HG03432 (cell line): ENCODE measurements around the gene MGAT4A.
A peak's percentile ranks its signal among the peaks of the same experiment; 100 is the strongest.
"Not testable (repeated sequence)": the region's sequence is repeated elsewhere in the genome, so short reads cannot be mapped to it uniquely, and the experiment has no call there.

Experiments used
- ATAC-seq: cut with Tn5 transposase; IDR thresholded peaks from one replicate; pipeline ENCODE4 v1.9.1; 2021; ENCODE audit warnings: mild to moderate bottlenecking, moderate library complexity; ENCODE audit not compliant: unreplicated experiment

Gene MGAT4A

GRCh38 chr2:98608962-98609604 is 121.8 kb downstream of the MGAT4A start:
- ATAC-seq: no peak

- ATAC-seq: peak; percentile 91
Measured at GRCh38 chr2:98608116-98608961, 122.6 kb downstream of the MGAT4A start, which contains the start of the genes COA5 and UNC50. COA5 (minus strand) TSS chr2:98608512; CDS start chr2:98608405, 107 bp downstream. UNC50 (plus strand) TSS chr2:98608589; CDS start chr2:98609760, 1,171 bp downstream.

- ATAC-seq: peak; percentile 3
Measured at GRCh38 chr2:98607741-98608115, 123.2 kb downstream of the MGAT4A start.

- no peak for ATAC-seq
Measured at GRCh38 chr2:98607104-98607503, 123.8 kb downstream of the MGAT4A start.

- ATAC-seq: no peak
Measured at GRCh38 chr2:98606431-98606830, 124.5 kb downstream of the MGAT4A start.

- ATAC-seq: no peak
Measured at GRCh38 chr2:98605076-98605475, 125.9 kb downstream of the MGAT4A start.

GRCh38 chr2:98604547-98604946 is 126.4 kb downstream of the MGAT4A start:
- ATAC-seq: no peak

- peak; percentile 75 for ATAC-seq
Measured at GRCh38 chr2:98601532-98602132, 129.3 kb downstream of the MGAT4A start.

GRCh38 chr2:98598781-98599428 is 132.0 kb downstream of the MGAT4A start:
- ATAC-seq: no peak

- ATAC-seq: not testable (repeated sequence)
Measured at GRCh38 chr2:98594665-98595064, 136.3 kb downstream of the MGAT4A start.

- ATAC-seq: no peak
Measured at GRCh38 chr2:98592565-98592964, 138.4 kb downstream of the MGAT4A start.

GRCh38 chr2:98589489-98589888 is 141.4 kb downstream of the MGAT4A start:
- no peak for ATAC-seq

GRCh38 chr2:98588880-98589431 is 142.0 kb downstream of the MGAT4A start:
- no peak for ATAC-seq

- no peak for ATAC-seq
Measured at GRCh38 chr2:98586551-98587140, 144.3 kb downstream of the MGAT4A start.

GRCh38 chr2:98585386-98585785 is 145.5 kb downstream of the MGAT4A start:
- ATAC-seq: no peak

- no peak for ATAC-seq
Measured at GRCh38 chr2:98583816-98584618, 146.9 kb downstream of the MGAT4A start.

GRCh38 chr2:98583276-98583675 is 147.7 kb downstream of the MGAT4A start:
- no peak for ATAC-seq

- no peak for ATAC-seq
Measured at GRCh38 chr2:98582523-98582922, 148.4 kb downstream of the MGAT4A start.

- ATAC-seq: no peak
Measured at GRCh38 chr2:98580656-98581284, 150.2 kb downstream of the MGAT4A start.
